Stimulated activated naive CD8-positive, alpha-beta T cell treated with anti-CD3 and anti-CD28 coated beads, Interleukin-15, Interleukin-2, amounts not matched to agents 100 ng/mL and 50 ng/mL, for 24 hours (primary cell): Measurements from ENCODE around the gene RASGRP2.

ENCODE experiments used
- H3K27ac Mint-ChIP-seq: one replicate; pipeline ENCODE4 v1.8.0; 2021; ENCODE audit warnings: mild to moderate bottlenecking, mixed read lengths
- H3K27me3 Mint-ChIP-seq: one replicate; pipeline ENCODE4 v1.8.0; 2021; ENCODE audit warnings: mixed read lengths
- H3K36me3 Mint-ChIP-seq: one replicate; pipeline ENCODE4 v1.8.0; 2021; ENCODE audit warnings: low read depth, mixed read lengths
- H3K4me1 Mint-ChIP-seq: one replicate; pipeline ENCODE4 v1.8.0; 2021; ENCODE audit warnings: low read depth, mixed read lengths
- H3K4me3 Mint-ChIP-seq: one replicate; pipeline ENCODE4 v1.8.0; 2021; ENCODE audit warnings: mild to moderate bottlenecking, mixed read lengths
- H3K9me3 Mint-ChIP-seq: one replicate; pipeline ENCODE4 v1.8.0; 2021; ENCODE audit warnings: mixed read lengths

The RASGRP2 gene

GRCh38 chr11:64743591-64744543 lies at the start of gene RASGRP2:
RASGRP2 (minus strand) TSS chr11:64744142; CDS start chr11:64742866, 1,276 bp downstream.
- Mint-ChIP-seq H3K36me3 (no peaks in the 10 kb centered on the region), H3K27ac (peak within 1 kb of the TSS; percentile 71)

GRCh38 chr11:64792482-64792881 lies 48.5 kb upstream of the RASGRP2 start:
- Mint-ChIP-seq H3K4me3 (no peak overlapping the region), H3K9me3 (no peaks in the 10 kb centered on the region), H3K27ac (no peak overlapping the region), H3K4me1 (peaks cover 27% of the 10 kb centered on the region), H3K36me3 (peaks cover 16% of the 10 kb centered on the region), H3K27me3 (no peaks in the 10 kb centered on the region)

More at GRCh38 chr11:64743591-64744543, at the start of gene RASGRP2:
- Mint-ChIP-seq H3K9me3 (no peaks in the 10 kb centered on the region), H3K4me1 (peaks cover 27% of the 10 kb centered on the region), H3K4me3 (peak within 1 kb of the TSS; percentile 85), H3K27me3 (peaks cover 7% of the 10 kb centered on the region)

GRCh38 chr11:64791781-64792291 lies 47.9 kb upstream of the RASGRP2 start:
- Mint-ChIP-seq H3K9me3 (no peaks in the 10 kb centered on the region), H3K27ac (no peak overlapping the region), H3K27me3 (no peaks in the 10 kb centered on the region), H3K4me1 (peaks cover 27% of the 10 kb centered on the region), H3K4me3 (no peak overlapping the region), H3K36me3 (peaks cover 16% of the 10 kb centered on the region)

- Mint-ChIP-seq H3K4me1 (peaks cover 18% of the 10 kb centered on the region), H3K4me3 (no peak overlapping the region), H3K27ac (no peak overlapping the region), H3K36me3 (peaks cover 16% of the 10 kb centered on the region), H3K9me3 (no peaks in the 10 kb centered on the region), H3K27me3 (no peaks in the 10 kb centered on the region)
Observed at GRCh38 chr11:64790205-64791095, 46.5 kb upstream of the RASGRP2 start.

- peaks cover 16% of the 10 kb centered on the region for H3K4me1 Mint-ChIP-seq
- no peak overlapping the region for H3K4me3 Mint-ChIP-seq
- H3K9me3 Mint-ChIP-seq = no peaks in the 10 kb centered on the region
- H3K27me3 Mint-ChIP-seq = no peaks in the 10 kb centered on the region
- no peak overlapping the region for H3K27ac Mint-ChIP-seq
- H3K36me3 Mint-ChIP-seq = peaks cover 12% of the 10 kb centered on the region
Observed at GRCh38 chr11:64789331-64790204, 45.6 kb upstream of the RASGRP2 start.

- peaks cover 7% of the 10 kb centered on the region for H3K4me1 Mint-ChIP-seq
- H3K4me3 Mint-ChIP-seq = no peak overlapping the region
- H3K9me3 Mint-ChIP-seq = no peaks in the 10 kb centered on the region
- peaks cover 10% of the 10 kb centered on the region for H3K36me3 Mint-ChIP-seq
- H3K27ac Mint-ChIP-seq = no peak overlapping the region
- H3K27me3 Mint-ChIP-seq = no peaks in the 10 kb centered on the region
Observed at GRCh38 chr11:64788321-64789215, 44.6 kb upstream of the RASGRP2 start.

- no peaks in the 10 kb centered on the region for H3K9me3 Mint-ChIP-seq
- H3K4me3 Mint-ChIP-seq = no peak overlapping the region
- peaks cover 6% of the 10 kb centered on the region for H3K4me1 Mint-ChIP-seq
- no peak overlapping the region for H3K27ac Mint-ChIP-seq
- H3K36me3 Mint-ChIP-seq = peaks cover 10% of the 10 kb centered on the region
- no peaks in the 10 kb centered on the region for H3K27me3 Mint-ChIP-seq
Observed at GRCh38 chr11:64787526-64788320, 43.8 kb upstream of the RASGRP2 start.

GRCh38 chr11:64786308-64786707 lies 42.4 kb upstream of the RASGRP2 start:
- H3K4me3 Mint-ChIP-seq = no peak overlapping the region
- peaks cover 6% of the 10 kb centered on the region for H3K4me1 Mint-ChIP-seq
- no peaks in the 10 kb centered on the region for H3K9me3 Mint-ChIP-seq
- no peak overlapping the region for H3K27ac Mint-ChIP-seq
- peaks cover 15% of the 10 kb centered on the region for H3K36me3 Mint-ChIP-seq
- H3K27me3 Mint-ChIP-seq = no peaks in the 10 kb centered on the region

- Mint-ChIP-seq H3K9me3 (no peaks in the 10 kb centered on the region), H3K27me3 (no peaks in the 10 kb centered on the region), H3K27ac (no peak overlapping the region), H3K4me1 (peaks cover 14% of the 10 kb centered on the region), H3K4me3 (no peak overlapping the region), H3K36me3 (peaks cover 16% of the 10 kb centered on the region)
Observed at GRCh38 chr11:64784813-64785581, 41.1 kb upstream of the RASGRP2 start.

GRCh38 chr11:64778473-64779298 lies 34.7 kb upstream of the RASGRP2 start, which contains the start of gene SF1:
SF1 (minus strand) TSS chr11:64778542; CDS start chr11:64778392, 150 bp downstream.
- H3K36me3 Mint-ChIP-seq = peaks cover 57% of the 10 kb centered on the region
- no peaks in the 10 kb centered on the region for H3K9me3 Mint-ChIP-seq
- peak within 1 kb of the TSS; percentile 99 for H3K27ac Mint-ChIP-seq
- H3K27me3 Mint-ChIP-seq = no peaks in the 10 kb centered on the region
- H3K4me1 Mint-ChIP-seq = peaks cover 57% of the 10 kb centered on the region
- H3K4me3 Mint-ChIP-seq = peak within 1 kb of the TSS; percentile 95

GRCh38 chr11:64778223-64778472 lies 34.2 kb upstream of the RASGRP2 start:
- no peaks in the 10 kb centered on the region for H3K9me3 Mint-ChIP-seq
- H3K4me3 Mint-ChIP-seq = peak overlapping the region; percentile 89
- no peaks in the 10 kb centered on the region for H3K27me3 Mint-ChIP-seq
- peaks cover 62% of the 10 kb centered on the region for H3K36me3 Mint-ChIP-seq
- H3K27ac Mint-ChIP-seq = peak overlapping the region; percentile 99
- peaks cover 63% of the 10 kb centered on the region for H3K4me1 Mint-ChIP-seq
